Measurements from ENCODE around the gene HEY2. TPM values are rescaled to one million over a fixed set of nuclear protein-coding genes. Genes with fewer than 3 reads are reported as not detected.
"Not testable (repeated sequence)": the region's sequence is repeated elsewhere in the genome, so short reads cannot be mapped to it uniquely, and the experiment has no call there.

HEY2 gene
- total RNA-seq, 1 donor from 2014 or later = 9.6 TPM

GRCh38 chr6:125764121-125764671 lies 14.8 kb downstream of the HEY2 start:
- TF ChIP-seq CTCF (IDR thresholded peaks at IDR 0.05; ENCODE audit: unreplicated experiment) = no peak
- no peak for DNase-seq (ENCODE audit: low spot score in 2 of 2, unreplicated experiment in 2 of 2)
- no peaks in the 10 kb centered on the region for H3K9me3 Mint-ChIP-seq
- H3K27ac Mint-ChIP-seq = peak overlapping the region; percentile 3
- H3K4me1 Mint-ChIP-seq = peaks cover 27% of the 10 kb centered on the region
- H3K27me3 Mint-ChIP-seq (ENCODE audit: low read depth) = no peaks in the 10 kb centered on the region
- peaks cover 11% of the 10 kb centered on the region for H3K36me3 Mint-ChIP-seq
- no peak overlapping the region for H3K4me3 Mint-ChIP-seq

GRCh38 chr6:125765944-125766343 lies 16.5 kb downstream of the HEY2 start:
- peaks cover 4% of the 10 kb centered on the region for H3K36me3 Mint-ChIP-seq
- no peak overlapping the region for H3K27ac Mint-ChIP-seq
- peaks cover 20% of the 10 kb centered on the region for H3K4me1 Mint-ChIP-seq
- no peak for DNase-seq (ENCODE audit: low spot score in 2 of 2, unreplicated experiment in 2 of 2)
- no peak overlapping the region for H3K4me3 Mint-ChIP-seq
- no peaks in the 10 kb centered on the region for H3K9me3 Mint-ChIP-seq
- no peaks in the 10 kb centered on the region for H3K27me3 Mint-ChIP-seq (ENCODE audit: low read depth)
- TF ChIP-seq CTCF (IDR thresholded peaks at IDR 0.05; ENCODE audit: unreplicated experiment) = no peak

- Mint-ChIP-seq H3K4me1 (peaks cover 19% of the 10 kb centered on the region), H3K4me3 (no peak overlapping the region), H3K27ac (no peak overlapping the region), H3K9me3 (no peaks in the 10 kb centered on the region), H3K27me3 (ENCODE audit: low read depth) (no peaks in the 10 kb centered on the region), H3K36me3 (peaks cover 3% of the 10 kb centered on the region)
- DNase-seq (ENCODE audit: low spot score in 2 of 2, unreplicated experiment in 2 of 2) = no peak
- no peak for TF ChIP-seq CTCF (IDR thresholded peaks at IDR 0.05; ENCODE audit: unreplicated experiment)
Measured at GRCh38 chr6:125766641-125767040, 17.2 kb downstream of the HEY2 start.

GRCh38 chr6:125769147-125769783 lies 19.8 kb downstream of the HEY2 start:
- DNase-seq (ENCODE audit: low spot score in 2 of 2, unreplicated experiment in 2 of 2) = no peak
- no peaks in the 10 kb centered on the region for H3K27me3 Mint-ChIP-seq (ENCODE audit: low read depth)
- H3K27ac Mint-ChIP-seq = no peak overlapping the region
- H3K4me1 Mint-ChIP-seq = peaks cover 14% of the 10 kb centered on the region
- TF ChIP-seq CTCF (IDR thresholded peaks at IDR 0.05; ENCODE audit: unreplicated experiment) = no peak
- no peak overlapping the region for H3K4me3 Mint-ChIP-seq
- peaks cover 9% of the 10 kb centered on the region for H3K9me3 Mint-ChIP-seq
- peaks cover 2% of the 10 kb centered on the region for H3K36me3 Mint-ChIP-seq

GRCh38 chr6:125773387-125774341 lies 24.2 kb downstream of the HEY2 start:
- H3K4me1 Mint-ChIP-seq = no peaks in the 10 kb centered on the region
- H3K4me3 Mint-ChIP-seq = no peak overlapping the region
- no peak overlapping the region for H3K27ac Mint-ChIP-seq
- no peak for DNase-seq (ENCODE audit: low spot score in 2 of 2, unreplicated experiment in 2 of 2)
- H3K36me3 Mint-ChIP-seq = peaks cover 2% of the 10 kb centered on the region
- H3K9me3 Mint-ChIP-seq = peaks cover 9% of the 10 kb centered on the region
- no peak for TF ChIP-seq CTCF (IDR thresholded peaks at IDR 0.05; ENCODE audit: unreplicated experiment)
- peaks cover 1% of the 10 kb centered on the region for H3K27me3 Mint-ChIP-seq (ENCODE audit: low read depth)

- not testable (repeated sequence) for H3K9me3 Mint-ChIP-seq, H3K4me3 Mint-ChIP-seq
Measured at GRCh38 chr6:125776107-125776826, 26.8 kb downstream of the HEY2 start.

More at GRCh38 chr6:125776107-125776826, 26.8 kb downstream of the HEY2 start:
- H3K36me3 Mint-ChIP-seq; H3K27ac Mint-ChIP-seq; H3K27me3 Mint-ChIP-seq (ENCODE audit: low read depth); H3K4me1 Mint-ChIP-seq; DNase-seq (ENCODE audit: low spot score in 2 of 2, unreplicated experiment in 2 of 2): not testable (repeated sequence)
